ENCODE results near the gene SMIM3. TPM values are rescaled to one million over a fixed set of nuclear protein-coding genes. Genes with fewer than 3 reads are reported as not detected.
"Not testable (repeated sequence)": the region's sequence is repeated elsewhere in the genome, so short reads cannot be mapped to it uniquely, and the experiment has no call there.

The SMIM3 gene
- total and polyA plus RNA-seq, 12 donors = 12.3 to 57.4 (median 27.6) TPM

DNA sequence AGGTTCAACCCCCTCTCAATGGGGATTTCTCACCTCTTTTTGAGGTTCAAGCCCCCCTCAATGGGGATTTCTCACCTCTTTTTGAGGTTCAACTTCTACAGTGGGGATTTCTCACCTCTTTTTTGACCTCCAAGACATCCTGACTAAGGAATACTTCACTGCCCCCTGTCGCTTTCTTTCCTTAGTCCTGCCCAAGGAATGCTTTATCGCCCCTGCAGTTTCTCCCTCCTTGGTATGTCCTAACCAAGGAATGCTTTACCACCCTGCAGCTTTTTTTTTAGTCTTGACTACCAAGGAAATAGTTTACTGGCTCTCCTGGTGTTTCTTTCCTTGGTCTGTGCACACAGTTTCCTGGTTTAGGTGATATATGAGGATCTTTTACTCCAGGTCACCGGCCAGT, 58.1 kb downstream of the SMIM3 start:
- intact Hi-C loops (cut with DNase I) = no loop called here
- TF ChIP-seq, protein P1, sequence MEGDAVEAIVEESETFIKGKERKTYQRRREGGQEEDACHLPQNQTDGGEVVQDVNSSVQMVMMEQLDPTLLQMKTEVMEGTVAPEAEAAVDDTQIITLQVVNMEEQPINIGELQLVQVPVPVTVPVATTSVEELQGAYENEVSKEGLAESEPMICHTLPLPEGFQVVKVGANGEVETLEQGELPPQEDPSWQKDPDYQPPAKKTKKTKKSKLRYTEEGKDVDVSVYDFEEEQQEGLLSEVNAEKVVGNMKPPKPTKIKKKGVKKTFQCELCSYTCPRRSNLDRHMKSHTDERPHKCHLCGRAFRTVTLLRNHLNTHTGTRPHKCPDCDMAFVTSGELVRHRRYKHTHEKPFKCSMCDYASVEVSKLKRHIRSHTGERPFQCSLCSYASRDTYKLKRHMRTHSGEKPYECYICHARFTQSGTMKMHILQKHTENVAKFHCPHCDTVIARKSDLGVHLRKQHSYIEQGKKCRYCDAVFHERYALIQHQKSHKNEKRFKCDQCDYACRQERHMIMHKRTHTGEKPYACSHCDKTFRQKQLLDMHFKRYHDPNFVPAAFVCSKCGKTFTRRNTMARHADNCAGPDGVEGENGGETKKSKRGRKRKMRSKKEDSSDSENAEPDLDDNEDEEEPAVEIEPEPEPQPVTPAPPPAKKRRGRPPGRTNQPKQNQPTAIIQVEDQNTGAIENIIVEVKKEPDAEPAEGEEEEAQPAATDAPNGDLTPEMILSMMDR (IDR thresholded peaks at IDR 0.05) = no peak
- no peak for TF ChIP-seq POLR2A (IDR thresholded peaks at IDR 0.05)
- Histone ChIP-seq H3K4me3 (no peak overlapping the region), H3K9me3 (replicated peaks in 1 of 3) (no peaks in the 10 kb centered on the region), H3K27me3 (no peaks in the 10 kb centered on the region), H3K36me3 (replicated peaks in 1 of 2) (no peaks in the 10 kb centered on the region), H3K27ac (no peak overlapping the region), H3K4me1 (replicated peaks in 1 of 2) (no peaks in the 10 kb centered on the region)
- whole genome bisulfite sequencing, 4 donors = 88 to 95% (median 92%) methylated on average over 3 of the region's 3 CpGs
- no peak for DNase-seq

DNA sequence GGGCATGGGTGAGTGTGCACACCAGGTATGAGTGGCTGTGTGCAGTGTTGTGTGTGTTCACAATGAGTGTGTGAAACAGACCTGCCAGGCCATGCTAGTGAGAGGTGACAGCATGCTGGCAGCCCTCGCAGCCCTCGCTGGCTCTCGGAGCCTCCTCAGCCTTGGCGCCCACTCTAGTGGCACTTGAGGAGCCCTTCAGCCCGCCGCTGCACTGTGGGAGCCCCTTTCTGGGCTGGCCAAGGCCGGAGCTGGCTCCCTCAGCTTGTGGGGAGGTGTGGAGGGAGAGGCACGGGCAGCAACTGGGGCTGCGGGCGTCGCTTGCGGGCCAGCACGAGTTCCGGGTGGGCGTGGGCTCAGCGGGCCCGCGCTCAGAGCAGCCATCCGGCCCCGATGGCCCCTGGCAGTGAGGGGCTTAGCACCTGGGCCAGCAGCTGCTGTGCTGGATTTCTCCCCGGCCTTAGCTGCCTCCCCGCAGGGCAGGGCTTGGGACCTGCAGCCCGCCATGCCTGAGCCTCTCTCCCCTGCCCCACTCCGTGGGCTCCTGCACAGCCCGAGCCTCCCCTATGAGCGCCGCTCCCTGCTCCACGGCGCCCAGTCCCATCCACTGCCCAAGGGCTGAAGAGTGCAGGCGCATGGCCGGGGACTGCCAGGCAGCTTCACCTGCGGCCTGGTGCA, 66.8 kb downstream of the SMIM3 start:
- H3K27ac ChIP-seq; DNase-seq; H3K9me3 ChIP-seq (replicated peaks in 1 of 3); H3K4me1 ChIP-seq (replicated peaks in 1 of 2); H3K27me3 ChIP-seq; H3K36me3 ChIP-seq (replicated peaks in 1 of 2); H3K4me3 ChIP-seq: not testable (repeated sequence)
- WGBS, 4 donors = 88 to 97% (median 92%) methylated on average over 8 to 32 of the region's 32 CpGs
- intact Hi-C loops (cut with DNase I) = loop anchor here (5.0 to 10.0 kb wide), 4 partner anchors 141 to 291 kb away; partner anchors contain the start of genes RBM22 (in 2 of the 2) and MYOZ3 (in 1 of the 2)

DNA sequence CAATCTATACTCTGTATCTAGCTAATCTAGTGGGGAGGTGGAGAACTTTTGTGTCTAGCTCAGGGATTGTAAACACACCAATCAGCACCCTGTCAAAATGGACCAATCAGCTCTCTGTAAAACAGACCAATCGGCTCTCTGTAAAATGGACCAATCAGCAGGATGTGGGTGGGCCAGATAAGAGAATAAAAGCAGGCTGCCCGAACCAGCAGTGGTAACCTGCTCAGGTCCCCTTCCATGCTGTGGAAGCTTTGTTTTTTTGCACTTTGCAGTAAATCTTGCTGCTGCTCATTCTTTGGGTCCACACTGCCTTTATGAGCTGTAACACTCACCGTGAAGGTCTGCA, 67.7 kb downstream of the SMIM3 start, which contains the start of gene IRGM:
Gene IRGM, plus strand, starts transcription at position 214 of the 346 bp plus-strand sequence. CDS start 1,603 bp downstream, outside the sequence.
- H3K36me3 ChIP-seq (replicated peaks in 1 of 2); H3K4me1 ChIP-seq (replicated peaks in 1 of 2); H3K4me3 ChIP-seq; DNase-seq; H3K9me3 ChIP-seq (replicated peaks in 1 of 3); H3K27me3 ChIP-seq; H3K27ac ChIP-seq: not testable (repeated sequence)
- 64 to 74% (median 67%) methylated on average over 3 of the region's 3 CpGs for WGBS, 4 donors
- intact Hi-C loops (cut with DNase I) = loop anchor here (2.0 to 10.0 kb wide), 5 partner anchors 45 to 291 kb away; partner anchors contain the start of genes RBM22 (in 2 of the 2) and MYOZ3 (in 1 of the 2)

Other genes with a start within 250 kb of the SMIM3 start
- 100 to 1,000 TPM in 5 of 9 donors, 10 to 100 TPM in 3, 1 to 10 TPM in 1; 10.0 to 293 (median 100) TPM for gene SYNPO, start 138.1 kb upstream of the SMIM3 start, total RNA-seq
- gene SYNPO, start 138.1 kb upstream of the SMIM3 start, polyA plus RNA-seq = 100 to 1,000 TPM in 2 of 3 donors, 10 to 100 TPM in 1; 59.4 to 254 (median 108) TPM
- 1 to 10 TPM in 1 of 9 donors, under 1 TPM in 7, not detected in 1; 0.12 to 1.9 (median 0.44) TPM for gene MYOZ3, start 117.5 kb upstream of the SMIM3 start, total RNA-seq
- 1 to 10 TPM in 1 of 3 donors, under 1 TPM in 2; 0.16 to 1.4 (median 0.51) TPM for gene MYOZ3, start 117.5 kb upstream of the SMIM3 start, polyA plus RNA-seq
- 10 to 100 TPM; 28.2 to 80.4 (median 37.4) TPM for gene RBM22, start 77.7 kb upstream of the SMIM3 start, total RNA-seq
- gene RBM22, start 77.7 kb upstream of the SMIM3 start, polyA plus RNA-seq = 10 to 100 TPM; 30.4 to 43.7 (median 41.3) TPM
- 100 to 1,000 TPM in 1 of 9 donors, 10 to 100 TPM in 8; 54.1 to 113 (median 85.6) TPM for gene DCTN4, start 19.7 kb upstream of the SMIM3 start, total RNA-seq
- gene DCTN4, start 19.7 kb upstream of the SMIM3 start, polyA plus RNA-seq = 10 to 100 TPM; 30.4 to 85.9 (median 32.7) TPM
- gene IRGM, start 67.8 kb downstream of the SMIM3 start, total RNA-seq = under 1 TPM in 1 of 9 donors, not detected in 8; 0.25 TPM
- gene IRGM, start 67.8 kb downstream of the SMIM3 start, polyA plus RNA-seq = under 1 TPM in 1 of 3 donors, not detected in 2; 0.40 TPM
- 1 to 10 TPM in 2 of 9 donors, under 1 TPM in 7; 0.12 to 7.4 (median 0.61) TPM for gene ZNF300, start 126.2 kb downstream of the SMIM3 start, total RNA-seq
- 1 to 10 TPM in 2 of 3 donors, under 1 TPM in 1; 0.82 to 6.0 (median 3.3) TPM for gene ZNF300, start 126.2 kb downstream of the SMIM3 start, polyA plus RNA-seq
- gene GPX3, start 241.8 kb downstream of the SMIM3 start, total RNA-seq = 1,000 to 10,000 TPM in 3 of 9 donors, 100 to 1,000 TPM in 5, 10 to 100 TPM in 1; 51.1 to 1,751 (median 398) TPM
- 1,000 to 10,000 TPM in 2 of 3 donors, 100 to 1,000 TPM in 1; 365 to 1,619 (median 1,026) TPM for gene GPX3, start 241.8 kb downstream of the SMIM3 start, polyA plus RNA-seq

Measured in adrenal gland (tissue), 12 donors.